Measurements from ENCODE around the gene POLRMT.

- no peak for TF ChIP-seq MAX (IDR thresholded peaks at IDR 0.05)
- no peak for TF ChIP-seq REST (IDR thresholded peaks at IDR 0.05; ENCODE audit: low read depth)
- no peak for TF ChIP-seq TAF1 (IDR thresholded peaks at IDR 0.05; ENCODE audit: low read depth)
- peak; percentile 4; the same call in 1 of the 2 replicates for TF ChIP-seq EGR1 (IDR thresholded peaks at IDR 0.05)
- no peak for TF ChIP-seq TCF12 (IDR thresholded peaks at IDR 0.05; ENCODE audit: low read depth)
- no peak for TF ChIP-seq FOXM1 (IDR thresholded peaks at IDR 0.05; ENCODE audit: borderline replicate concordance, low read depth)
- TF ChIP-seq RAD21 (IDR thresholded peaks at IDR 0.05; ENCODE audit: low read depth): no peak
- no peak for TF ChIP-seq NFIC (IDR thresholded peaks at IDR 0.05)
- no peak for TF ChIP-seq CREB1 (IDR thresholded peaks at IDR 0.05; ENCODE audit: low read depth)
- TF ChIP-seq EP300 (IDR thresholded peaks at IDR 0.05; ENCODE audit: borderline replicate concordance): no peak
- no peak for TF ChIP-seq CEBPB (IDR thresholded peaks at IDR 0.05)
- no peak for TF ChIP-seq TEAD4 (IDR thresholded peaks at IDR 0.05)
- no peak for TF ChIP-seq YY1 (IDR thresholded peaks at IDR 0.05; ENCODE audit: low read depth)
These were observed 43.5 kb downstream of the POLRMT start, which contains the start of gene HCN2 for GRCh38 chr19:589693-590395.

Data from Ishikawa (cell line).